Neuronal stem cell (in vitro differentiated cells): Measurements from ENCODE around the gene RHOBTB3.

Experiments used
- DNase-seq: peaks from one replicate; pipeline ENCODE4 v3.0.0-alpha.2; 2013; ENCODE audit warnings: low spot score
- H2AFZ ChIP-seq: one replicate; pipeline ENCODE4 v1.6.1; 2013; ENCODE audit warnings: mild to moderate bottlenecking, low read length, inconsistent platforms
- H2AK5ac ChIP-seq: 2 replicates; pipeline ENCODE4 v1.6.1; 2013; ENCODE audit warnings: low read depth, mild to moderate bottlenecking, inconsistent platforms, low read length, moderate library complexity, mixed read lengths
- H2BK120ac ChIP-seq: 2 replicates; pipeline ENCODE4 v1.6.1; 2013; ENCODE audit warnings: low read depth, mild to moderate bottlenecking, inconsistent platforms, low read length, moderate library complexity, mixed read lengths
- H2BK12ac ChIP-seq: one replicate; pipeline ENCODE4 v1.6.1; 2013; ENCODE audit warnings: low read length, inconsistent platforms
- H2BK15ac ChIP-seq: 2 replicates; pipeline ENCODE4 v1.6.1; 2013; ENCODE audit warnings: mild to moderate bottlenecking, low read length, inconsistent platforms, mixed read lengths
- H2BK5ac ChIP-seq: one replicate; pipeline ENCODE4 v1.6.1; 2013; ENCODE audit warnings: inconsistent platforms, mild to moderate bottlenecking, low read length, moderate library complexity
- H3K14ac ChIP-seq: one replicate; pipeline ENCODE4 v1.6.1; 2013; ENCODE audit warnings: low read length, inconsistent platforms
- H3K18ac ChIP-seq: 2 replicates; pipeline ENCODE4 v1.6.1; 2013; ENCODE audit warnings: low read length, inconsistent platforms
- H3K23ac ChIP-seq: 2 replicates; pipeline ENCODE4 v1.6.1; 2013; ENCODE audit warnings: low read depth, mild to moderate bottlenecking, mixed read lengths, low read length, inconsistent platforms; ENCODE audit not compliant: poor library complexity
- H3K27ac ChIP-seq: replicated peaks from 3 replicates; pipeline ENCODE4 v1.5.1; 2013; ENCODE audit warnings: low read length, inconsistent platforms
- H3K27me3 ChIP-seq, 3 experiments: 2 replicates each; pipeline ENCODE4 v1.6.1; 2013; ENCODE audit warnings: low read length in 3 of 3, mild to moderate bottlenecking in 2 of 3, inconsistent platforms in 1 of 3, low read depth in 1 of 3, mixed read lengths in 1 of 3, moderate library complexity in 1 of 3; ENCODE audit not compliant: control insufficient read depth in 3 of 3, insufficient read depth in 3 of 3
- H3K36me3 ChIP-seq, 2 donors: replicated peaks in 1 of 2; 2 replicates each; pipeline ENCODE4 v1.6.1; 2013; ENCODE audit warnings: low read length in 2 of 2; ENCODE audit not compliant: control insufficient read depth in 2 of 2, insufficient read depth in 2 of 2
- H3K4ac ChIP-seq: 2 replicates; pipeline ENCODE4 v1.6.1; 2013; ENCODE audit warnings: inconsistent platforms, mild to moderate bottlenecking, low read length, moderate library complexity
- H3K4me1 ChIP-seq, 2 donors: 1 replicate in 1 of 2; 2 replicates in 1 of 2; pipeline ENCODE4 v1.6.1; 2013; ENCODE audit warnings: low read length in 2 of 2, low read depth in 1 of 2; ENCODE audit not compliant: control insufficient read depth in 2 of 2, insufficient read depth in 1 of 2
- H3K4me2 ChIP-seq: one replicate; pipeline ENCODE4 v1.6.1; 2013; ENCODE audit warnings: mild to moderate bottlenecking, low read length, inconsistent platforms; ENCODE audit not compliant: insufficient read depth, poor library complexity, severe bottlenecking
- H3K4me3 ChIP-seq, 2 donors: 2 replicates each; pipeline ENCODE4 v1.5.1; 2013; ENCODE audit warnings: low read length in 2 of 2, mild to moderate bottlenecking in 2 of 2, inconsistent platforms in 1 of 2, moderate library complexity in 1 of 2
- H3K79me1 ChIP-seq: one replicate; pipeline ENCODE4 v1.6.1; 2013; ENCODE audit warnings: low read depth, mild to moderate bottlenecking, inconsistent platforms, low read length, moderate library complexity
- H3K9ac ChIP-seq: one replicate; pipeline ENCODE4 v1.6.1; 2013; ENCODE audit warnings: mild to moderate bottlenecking, low read depth, low read length, inconsistent platforms; ENCODE audit not compliant: poor library complexity
- H3K9me3 ChIP-seq, 2 donors: replicated peaks in 1 of 2; 2 replicates each; pipeline versions ENCODE3 to v1.6.1; 2013; ENCODE audit warnings: low read length in 2 of 2, mild to moderate bottlenecking in 2 of 2, inconsistent platforms in 1 of 2, low read depth in 1 of 2, mixed read lengths in 1 of 2, moderate library complexity in 1 of 2; ENCODE audit not compliant: control insufficient read depth in 2 of 2, insufficient read depth in 1 of 2
- H4K8ac ChIP-seq: one replicate; pipeline ENCODE4 v1.6.1; 2013; ENCODE audit warnings: low read depth, mild to moderate bottlenecking, inconsistent platforms, low read length, moderate library complexity
- H4K91ac ChIP-seq: one replicate; pipeline ENCODE4 v1.6.1; 2013; ENCODE audit warnings: low read length, low read depth, mild to moderate bottlenecking, inconsistent platforms; ENCODE audit not compliant: poor library complexity
- WGBS, 2 donors: extraction: QIAGEN DNeasy Blood & Tissue Kit; methylation state at CpG; one replicate each; pipeline ENCODE4 v1.1.7; 2013; ENCODE audit warnings: missing lambda C conversion rate in 2 of 2, mixed read lengths in 1 of 2; ENCODE audit not compliant: insufficient read length in 2 of 2, insufficient replicate concordance in 1 of 2; ENCODE audit errors: extremely low coverage in 2 of 2; 5-methylcytosine and 5-hydroxymethylcytosine counted together

The RHOBTB3 gene

DNA sequence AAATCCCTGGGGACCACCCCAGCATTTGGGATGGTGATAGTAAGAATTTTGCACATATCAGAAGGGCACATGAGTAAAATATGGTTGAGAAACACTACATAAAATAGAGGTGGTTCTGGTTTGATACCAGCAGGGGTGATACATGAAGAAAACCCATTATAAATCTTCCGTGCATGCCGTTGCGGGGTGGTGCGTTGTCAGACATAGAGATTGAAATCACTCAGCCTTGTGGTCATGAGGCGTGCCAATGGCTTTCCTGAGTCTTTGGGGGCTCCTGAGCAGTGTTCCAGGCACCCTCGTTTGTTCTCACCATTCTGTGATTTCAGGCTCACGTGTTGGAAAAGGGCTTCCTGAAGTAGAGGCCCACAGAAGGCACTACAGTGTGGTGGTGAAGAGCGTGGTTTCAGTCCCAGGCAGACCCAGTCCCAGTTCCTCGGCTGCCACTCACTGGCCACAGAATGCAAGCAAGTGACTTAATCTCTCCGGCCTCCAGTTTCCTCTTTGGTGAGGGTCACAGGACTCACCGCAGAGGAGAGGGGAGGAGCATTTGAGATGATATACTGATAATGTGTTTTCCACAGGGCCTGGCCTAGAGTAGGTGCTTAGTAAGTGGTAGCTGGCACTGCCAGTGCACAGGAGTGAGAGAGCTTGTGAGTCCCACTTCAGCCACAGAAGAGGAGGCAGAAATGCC is 111.9 kb downstream of the RHOBTB3 start:
- Histone ChIP-seq H2AK5ac (no peak overlapping the region), H3K4ac (no peak overlapping the region), H3K79me1 (no peaks in the 10 kb centered on the region), H3K4me3 (no peak overlapping the region), H2BK120ac (no peak overlapping the region), H3K36me3 (no peaks in the 10 kb centered on the region), H2BK12ac (no peak overlapping the region), H3K14ac (no peak overlapping the region), H3K4me1 (no peaks in the 10 kb centered on the region), H3K23ac (no peak overlapping the region), H2BK5ac (no peak overlapping the region), H3K9ac (no peak overlapping the region), H4K91ac (no peak overlapping the region), H4K8ac (no peak overlapping the region), H3K18ac (no peak overlapping the region), H2BK15ac (no peak overlapping the region), H3K4me2 (no peak overlapping the region), H3K27me3 (peaks cover 0 to 3% (median 0%) of the 10 kb centered on the region in 3 experiments), H3K9me3 (no peaks in the 10 kb centered on the region), H3K27ac (no peak overlapping the region), H2AFZ (no peak overlapping the region)
- DNase-seq = no peak
- WGBS, 2 donors = no CpG with 5 or more reads among the region's 11 CpGs

DNA sequence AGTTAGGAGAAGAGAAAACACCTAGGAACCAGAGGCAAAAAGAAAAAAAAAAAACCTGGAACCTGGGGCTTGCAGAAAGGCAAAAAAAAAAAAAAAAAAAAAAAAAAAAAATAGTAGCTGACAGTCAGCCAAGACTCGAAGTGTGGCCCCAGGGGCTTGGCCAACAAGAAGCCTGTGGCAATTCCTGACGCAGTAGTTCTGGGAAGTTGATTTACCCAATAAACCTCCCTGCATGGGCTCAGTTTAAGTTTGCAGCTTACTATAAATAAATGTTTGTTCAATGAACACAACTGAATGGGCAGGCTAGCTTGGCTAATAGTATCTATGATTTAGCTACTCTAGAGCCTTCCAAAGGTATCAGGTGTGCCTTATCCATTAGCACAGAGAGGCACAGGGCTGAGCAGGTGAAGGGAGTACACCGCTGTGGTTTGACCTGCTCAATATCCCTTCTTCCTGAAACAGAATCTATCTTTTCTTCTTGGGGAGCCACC is 112.6 kb downstream of the RHOBTB3 start:
- Histone ChIP-seq H2AK5ac (no peak overlapping the region), H4K8ac (no peak overlapping the region), H3K23ac (no peak overlapping the region), H2BK15ac (no peak overlapping the region), H3K36me3 (no peaks in the 10 kb centered on the region), H3K18ac (no peak overlapping the region), H3K9ac (no peak overlapping the region), H4K91ac (no peak overlapping the region), H3K4me1 (no peaks in the 10 kb centered on the region), H3K4me2 (no peak overlapping the region), H2BK12ac (no peak overlapping the region), H3K27me3 (peaks cover 0 to 3% (median 0%) of the 10 kb centered on the region in 3 experiments), H3K27ac (no peak overlapping the region), H2AFZ (no peak overlapping the region), H2BK5ac (no peak overlapping the region), H2BK120ac (no peak overlapping the region), H3K4ac (no peak overlapping the region), H3K79me1 (no peaks in the 10 kb centered on the region), H3K9me3 (no peaks in the 10 kb centered on the region), H3K14ac (no peak overlapping the region), H3K4me3 (no peak overlapping the region)
- WGBS, 2 donors = no CpG with 5 or more reads among the region's 3 CpGs
- no peak for DNase-seq

DNA sequence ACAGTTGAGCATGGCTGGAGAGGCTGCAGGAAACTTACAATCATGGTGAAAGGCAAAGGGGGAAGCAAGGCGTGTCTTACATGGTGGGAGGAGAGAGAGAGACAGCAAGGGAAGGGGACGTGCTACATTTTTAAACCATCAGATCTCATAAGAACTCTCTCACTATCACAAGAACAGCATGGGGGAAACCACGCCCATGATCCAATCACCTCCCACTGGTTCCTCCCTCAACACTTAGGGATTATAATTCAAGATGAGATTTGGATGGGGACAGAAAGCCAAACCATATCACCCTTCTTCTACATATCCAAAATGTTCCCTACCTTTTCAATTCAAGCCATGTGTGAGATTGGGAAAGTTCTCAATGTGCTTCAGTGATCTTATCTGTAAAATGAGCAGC is 114.3 kb downstream of the RHOBTB3 start:
- Histone ChIP-seq H4K8ac (no peak overlapping the region), H3K4me1 (no peaks in the 10 kb centered on the region), H3K9me3 (no peaks in the 10 kb centered on the region), H3K23ac (no peak overlapping the region), H3K79me1 (no peaks in the 10 kb centered on the region), H2BK5ac (no peak overlapping the region), H3K9ac (no peak overlapping the region), H2AK5ac (no peak overlapping the region), H2BK120ac (no peak overlapping the region), H2AFZ (no peak overlapping the region), H3K18ac (no peak overlapping the region), H3K4ac (no peak overlapping the region), H3K36me3 (no peaks in the 10 kb centered on the region), H3K27me3 (no peaks in the 10 kb centered on the region), H3K14ac (no peak overlapping the region), H3K4me3 (no peak overlapping the region), H4K91ac (no peak overlapping the region), H2BK12ac (no peak overlapping the region), H3K27ac (no peak overlapping the region), H2BK15ac (no peak overlapping the region), H3K4me2 (no peak overlapping the region)
- WGBS, 2 donors = no CpG with 5 or more reads among the region's 3 CpGs
- no peak for DNase-seq
